Astrocyte (in vitro differentiated cells and primary cell): Measurements from ENCODE around the gene CYP4A22. TPM values are rescaled to one million over a fixed set of nuclear protein-coding genes. Genes with fewer than 3 reads are reported as not detected.
"Not testable (repeated sequence)": the region's sequence is repeated elsewhere in the genome, so short reads cannot be mapped to it uniquely, and the experiment has no call there.

ENCODE experiments used
- DNase-seq: peaks from one replicate; pipeline ENCODE4 v3.0.0-alpha.2; 2010; ENCODE audit warnings: low read depth
- FAIRE-seq: peaks from 2 replicates; lab custom pipeline; 2011; peaks lifted over from hg19 to GRCh38; lab: Jason Lieb, UNC
- H2AFZ ChIP-seq: 2 replicates; pipeline ENCODE4 v1.6.0; 2012; ENCODE audit warnings: low read depth, low read length, inconsistent platforms
- H3K27ac ChIP-seq: 2 replicates; pipeline ENCODE4 v1.5.1; 2011; ENCODE audit warnings: low read depth, low read length, inconsistent platforms
- H3K27me3 ChIP-seq: 2 replicates; pipeline ENCODE4 v1.6.0; 2011; ENCODE audit warnings: low read length, inconsistent platforms; ENCODE audit not compliant: insufficient read depth
- H3K36me3 ChIP-seq: 2 replicates; pipeline ENCODE4 v1.5.1; 2011; ENCODE audit warnings: low read length, inconsistent platforms; ENCODE audit not compliant: insufficient read depth
- H3K4me1 ChIP-seq: 2 replicates; pipeline ENCODE4 v1.5.1; 2011; ENCODE audit warnings: low read length, inconsistent platforms; ENCODE audit not compliant: insufficient read depth
- H3K4me2 ChIP-seq: 2 replicates; pipeline ENCODE4 v1.6.0; 2012; ENCODE audit warnings: low read length, inconsistent platforms
- H3K4me3 ChIP-seq: 2 replicates; pipeline ENCODE4 v1.5.1; 2011; ENCODE audit warnings: low read depth, mild to moderate bottlenecking, low read length, inconsistent platforms; ENCODE audit not compliant: insufficient read depth
- H3K79me2 ChIP-seq: 2 replicates; pipeline ENCODE4 v1.6.0; 2012; ENCODE audit warnings: mild to moderate bottlenecking, low read length, inconsistent platforms; ENCODE audit not compliant: insufficient read depth
- H3K9ac ChIP-seq: 2 replicates; pipeline ENCODE4 v1.6.0; 2012; ENCODE audit warnings: mild to moderate bottlenecking, low read length, inconsistent platforms
- H3K9me3 ChIP-seq: 2 replicates; pipeline ENCODE4 v1.5.1; 2012; ENCODE audit warnings: low read depth, mild to moderate bottlenecking, low read length, inconsistent platforms; ENCODE audit not compliant: insufficient read depth
- H4K20me1 ChIP-seq: 2 replicates; pipeline ENCODE4 v1.6.0; 2012; ENCODE audit warnings: low read length, inconsistent platforms; ENCODE audit not compliant: insufficient read depth
- H3K27ac Mint-ChIP-seq: one replicate; pipeline ENCODE4 v1.8.0; 2021; ENCODE audit warnings: mild to moderate bottlenecking, mixed read lengths; ENCODE audit not compliant: unreplicated experiment
- H3K27me3 Mint-ChIP-seq: one replicate; pipeline ENCODE4 v1.8.0; 2021; ENCODE audit warnings: low read depth, mixed read lengths; ENCODE audit not compliant: unreplicated experiment
- H3K36me3 Mint-ChIP-seq: one replicate; pipeline ENCODE4 v1.8.0; 2021; ENCODE audit warnings: low read depth, mixed read lengths; ENCODE audit not compliant: unreplicated experiment
- H3K4me1 Mint-ChIP-seq: one replicate; pipeline ENCODE4 v1.8.0; 2021; ENCODE audit warnings: low read depth, mixed read lengths; ENCODE audit not compliant: unreplicated experiment
- H3K4me3 Mint-ChIP-seq: one replicate; pipeline ENCODE4 v1.8.0; 2021; ENCODE audit warnings: mild to moderate bottlenecking, moderate library complexity, mixed read lengths; ENCODE audit not compliant: unreplicated experiment
- H3K9me3 Mint-ChIP-seq: one replicate; pipeline ENCODE4 v1.8.0; 2021; ENCODE audit warnings: mild to moderate bottlenecking, mixed read lengths; ENCODE audit not compliant: unreplicated experiment
- CTCF ChIP-seq: IDR thresholded peaks from 2 replicates; pipeline ENCODE4 v1.5.1; 2011; ENCODE audit warnings: low read depth, mild to moderate bottlenecking, inconsistent platforms, low read length, moderate library complexity; ENCODE audit not compliant: insufficient read depth
- EZH2 ChIP-seq: IDR thresholded peaks from 2 replicates; pipeline ENCODE4 v1.6.1; 2012; ENCODE audit warnings: mild to moderate bottlenecking, low read length, inconsistent platforms; ENCODE audit not compliant: insufficient read depth
- total RNA-seq: library from RNA; stranded (reverse); gene quantifications from 2 replicates; pipeline ENCODE4 v1.2.1, GENCODE V29; 2021

The CYP4A22 gene
- total RNA-seq, 1 donor from 2014 or later, result not detected

GRCh38 chr1:47192458-47193384 lies 55.5 kb downstream of the CYP4A22 start:
- Histone ChIP-seq H3K4me2 (no peak overlapping the region), H2AFZ (no peak overlapping the region), H3K4me1 (peaks cover 6% of the 10 kb centered on the region), H3K9me3 (no peaks in the 10 kb centered on the region), H3K79me2 (no peaks in the 10 kb centered on the region), H4K20me1 (no peaks in the 10 kb centered on the region), H3K4me3 (no peak overlapping the region), H3K27me3 (peaks cover 7% of the 10 kb centered on the region), H3K27ac (no peak overlapping the region), H3K9ac (no peak overlapping the region), H3K36me3 (no peaks in the 10 kb centered on the region)
- Mint-ChIP-seq H3K27ac (no peak overlapping the region), H3K27me3 (peaks cover 33% of the 10 kb centered on the region), H3K9me3 (no peaks in the 10 kb centered on the region), H3K4me1 (peaks cover 20% of the 10 kb centered on the region), H3K4me3 (no peak overlapping the region), H3K36me3 (no peaks in the 10 kb centered on the region)
- FAIRE-seq (peak; percentile 62), DNase-seq (peak; percentile 22)
- TF ChIP-seq CTCF (peak; percentile 97), EZH2 (no peak)

DNA sequence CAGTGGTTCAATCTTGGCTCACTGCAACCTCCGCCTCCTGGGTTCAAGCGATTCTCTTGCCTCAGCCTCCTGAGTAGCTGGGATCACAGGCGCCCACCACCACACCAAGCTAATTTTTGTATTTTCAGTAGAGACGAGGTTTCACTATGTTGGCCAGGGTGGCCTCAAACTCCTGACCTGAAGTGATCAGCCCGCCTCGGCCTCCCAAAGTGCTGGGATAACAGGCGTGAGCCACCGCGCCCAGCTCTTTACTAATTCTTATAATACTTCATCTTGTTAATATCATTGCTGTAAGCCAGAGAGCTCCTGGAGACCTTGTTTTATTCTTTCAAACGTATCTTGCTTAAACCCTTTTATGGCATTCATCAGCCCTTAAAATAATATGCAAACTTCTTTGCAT lies 56.3 kb downstream of the CYP4A22 start:
- Mint-ChIP-seq H3K27me3 (peaks cover 38% of the 10 kb centered on the region), H3K4me1 (peaks cover 21% of the 10 kb centered on the region)
- not testable (repeated sequence) for H3K27me3 ChIP-seq, H2AFZ ChIP-seq, H3K4me3 Mint-ChIP-seq, H3K27ac ChIP-seq, H3K4me1 ChIP-seq, H4K20me1 ChIP-seq, H3K9me3 ChIP-seq, H3K4me2 ChIP-seq, H3K36me3 ChIP-seq, DNase-seq, FAIRE-seq, H3K27ac Mint-ChIP-seq, H3K79me2 ChIP-seq, H3K4me3 ChIP-seq, H3K9me3 Mint-ChIP-seq, H3K9ac ChIP-seq, H3K36me3 Mint-ChIP-seq

GRCh38 chr1:47194311-47194710 lies 57.1 kb downstream of the CYP4A22 start:
- H3K4me1 Mint-ChIP-seq, result peaks cover 25% of the 10 kb centered on the region
- Histone ChIP-seq H3K9ac (no peak overlapping the region), H3K4me3 (no peak overlapping the region), H2AFZ (no peak overlapping the region), H3K36me3 (no peaks in the 10 kb centered on the region), H3K4me2 (no peak overlapping the region), H3K9me3 (no peaks in the 10 kb centered on the region), H3K27ac (no peak overlapping the region), H4K20me1 (no peaks in the 10 kb centered on the region), H3K79me2 (no peaks in the 10 kb centered on the region), H3K27me3 (peaks cover 14% of the 10 kb centered on the region), H3K4me1 (peaks cover 6% of the 10 kb centered on the region)
- H3K9me3 Mint-ChIP-seq, result no peaks in the 10 kb centered on the region
- no peak overlapping the region for H3K27ac Mint-ChIP-seq
- H3K4me3 Mint-ChIP-seq, result no peak overlapping the region
- DNase-seq, result no peak
- H3K36me3 Mint-ChIP-seq, result no peaks in the 10 kb centered on the region
- no peak for FAIRE-seq
- peaks cover 44% of the 10 kb centered on the region for H3K27me3 Mint-ChIP-seq
- TF ChIP-seq EZH2 (no peak), CTCF (no peak)

DNA sequence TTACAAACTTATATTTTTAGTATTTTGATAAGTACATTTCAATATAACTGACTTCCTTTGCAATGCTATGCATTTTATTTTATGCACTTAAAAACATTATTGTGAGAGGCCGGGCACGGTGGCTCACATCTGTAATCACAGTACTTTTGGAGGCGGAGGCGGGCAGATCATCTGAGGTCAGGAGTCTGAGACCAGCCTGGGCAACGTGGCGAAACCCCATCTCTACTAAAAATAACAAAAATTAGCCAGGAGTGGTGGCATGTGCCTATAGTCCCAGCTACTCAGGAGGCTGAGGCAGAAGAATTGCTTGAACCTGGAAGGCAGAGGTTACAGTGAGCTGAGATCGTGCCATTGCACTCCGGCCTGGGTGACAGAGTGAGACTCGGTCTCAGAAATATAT lies 58.7 kb downstream of the CYP4A22 start:
- H3K9me3 ChIP-seq, H3K36me3 ChIP-seq, H2AFZ ChIP-seq, H3K79me2 ChIP-seq, H3K4me3 ChIP-seq, H3K9me3 Mint-ChIP-seq, FAIRE-seq, H4K20me1 ChIP-seq, DNase-seq, H3K4me2 ChIP-seq, H3K4me1 ChIP-seq, H3K9ac ChIP-seq, H3K27ac ChIP-seq, H3K36me3 Mint-ChIP-seq, H3K27ac Mint-ChIP-seq, H3K4me3 Mint-ChIP-seq: not testable (repeated sequence)
- peaks cover 17% of the 10 kb centered on the region for H3K27me3 ChIP-seq
- H3K27me3 Mint-ChIP-seq, result peaks cover 42% of the 10 kb centered on the region
- peaks cover 21% of the 10 kb centered on the region for H3K4me1 Mint-ChIP-seq
